Pericardium fibroblast (primary cell): ENCODE data around the gene GPATCH8. TPM values are rescaled to one million over a fixed set of nuclear protein-coding genes. Genes with fewer than 3 reads are reported as not detected.

Experiments used
- total RNA-seq: library from RNA; depleted of rRNA; stranded (reverse); fragments of >200 nt; gene quantifications from 2 replicates; pipeline ENCODE4 v1.2.3, GENCODE V29; 2015

The GPATCH8 gene
- 9.1 and 11.4 TPM in 2 replicates for total RNA-seq

DNA sequence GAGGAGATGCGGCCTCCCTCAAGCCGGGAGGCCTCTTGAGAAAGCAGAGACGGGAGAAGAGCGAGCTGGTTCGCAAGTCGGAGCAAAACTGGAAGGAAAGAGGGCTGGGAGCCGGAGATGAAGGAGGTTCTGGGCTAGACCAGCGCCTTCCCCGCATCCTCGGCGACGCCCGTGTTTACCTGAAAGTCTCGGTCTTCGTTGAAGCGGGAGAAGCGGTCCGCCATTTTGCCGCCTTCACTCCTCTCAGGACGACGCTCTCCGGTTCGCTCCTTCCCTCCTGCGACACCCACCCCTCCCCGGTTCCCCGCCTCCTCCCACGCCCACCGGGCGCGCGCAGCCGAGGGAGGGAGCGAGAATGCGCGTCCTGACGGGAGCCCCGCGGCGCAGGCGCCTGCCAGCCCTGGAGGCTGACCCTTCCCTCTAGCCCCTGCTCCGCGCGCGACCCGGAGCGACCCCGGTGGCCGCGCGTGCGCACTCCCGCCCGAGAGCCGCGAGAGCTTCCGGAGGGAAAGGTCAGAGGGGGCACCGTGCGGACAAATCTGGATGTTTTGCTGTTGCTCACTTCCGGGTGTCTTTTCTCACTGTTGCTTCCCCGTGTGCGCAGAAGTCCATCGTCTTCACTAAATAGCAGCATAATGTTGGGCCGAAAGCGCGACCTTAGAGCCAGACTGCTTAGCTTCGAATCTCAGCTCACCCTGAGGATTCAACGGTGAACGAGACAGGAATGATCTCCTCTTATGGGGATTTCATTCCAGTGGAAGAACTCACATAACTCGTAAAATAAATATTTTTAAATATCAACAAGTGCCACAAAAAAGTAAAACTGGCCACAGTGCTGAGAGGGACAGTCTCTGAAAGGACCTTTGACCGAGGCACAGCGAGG, at the start of gene GPATCH8:
GPATCH8 (minus strand) TSS at position 260 of the 883 bp plus-strand sequence; CDS start at position 224, 36 bp downstream.

DNA sequence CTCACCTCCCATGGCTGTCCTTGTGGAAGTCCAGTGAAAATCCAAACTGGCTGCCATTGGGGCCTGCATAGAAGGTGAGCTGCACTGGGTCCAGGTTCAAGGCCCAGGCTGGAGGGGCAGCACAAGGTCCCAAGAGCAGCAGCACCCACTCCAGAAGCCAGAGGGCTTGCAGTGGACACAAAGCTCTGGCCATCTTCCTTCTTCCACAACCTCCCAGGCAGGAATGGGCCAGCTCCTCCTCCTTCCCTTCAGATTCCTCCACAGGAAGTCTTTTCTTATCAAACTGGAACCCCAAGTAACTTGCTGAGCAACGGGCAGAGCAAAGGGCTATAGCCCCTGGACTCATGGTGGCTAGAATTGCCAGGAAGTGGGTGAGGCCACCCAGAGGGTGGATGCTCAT, 113.9 kb downstream of the GPATCH8 start, which contains the start of gene ITGA2B:
ITGA2B (minus strand) TSS at position 369 of the 400 bp plus-strand sequence; CDS start at position 193, 176 bp downstream.

DNA sequence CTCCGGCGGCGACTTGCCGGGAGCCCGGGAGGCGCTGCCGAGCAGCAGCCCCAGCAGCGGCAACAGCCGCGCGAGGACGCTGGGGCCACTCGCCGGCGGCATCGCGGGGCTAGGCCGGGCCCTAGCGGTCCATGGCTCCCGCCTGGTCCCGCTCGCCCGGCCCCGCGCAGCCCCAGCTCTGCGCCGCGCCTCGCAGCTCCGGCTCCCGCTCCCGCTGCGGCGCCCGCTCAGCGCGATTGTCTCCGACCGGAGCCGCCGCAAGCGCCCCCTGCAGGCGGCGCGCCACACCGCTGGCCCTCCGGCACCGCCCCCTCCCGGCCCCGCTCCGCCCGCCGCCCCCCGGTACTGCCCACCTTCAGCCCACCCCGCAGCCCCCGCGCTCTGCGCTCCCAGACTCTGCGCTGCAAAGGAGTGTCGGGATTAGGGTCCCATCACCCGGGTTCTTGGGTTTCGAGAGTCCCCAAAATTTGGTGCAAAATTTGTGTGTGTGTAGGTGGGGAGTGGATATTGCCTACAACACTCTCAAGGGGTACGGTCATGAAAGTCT, 139.5 kb downstream of the GPATCH8 start, which contains the start of gene FAM171A2:
FAM171A2 (minus strand) TSS at position 241 of the 547 bp plus-strand sequence; CDS start at position 102, 139 bp downstream.

Other genes with a start within 250 kb of the GPATCH8 start
- not detected in 2 replicates for gene SLC4A1, start 235.3 kb downstream of the GPATCH8 start, total RNA-seq
- 0.70 and 0.85 TPM in 2 replicates for gene RUNDC3A, start 194.8 kb downstream of the GPATCH8 start, total RNA-seq
- gene SLC25A39, start 178.6 kb downstream of the GPATCH8 start, total RNA-seq = 65.8 and 74.2 TPM in 2 replicates
- gene GRN, start 158.1 kb downstream of the GPATCH8 start, total RNA-seq = 497 and 643 TPM in 2 replicates
- 7.2 and 11.8 TPM in 2 replicates for gene FAM171A2, start 139.6 kb downstream of the GPATCH8 start, total RNA-seq
- gene ITGA2B, start 113.8 kb downstream of the GPATCH8 start, total RNA-seq = 0.35 and 0.68 TPM in 2 replicates
- 19.7 and 22.8 TPM in 2 replicates for gene FZD2, start 54.1 kb upstream of the GPATCH8 start, total RNA-seq
- not detected in 2 replicates for gene MEIOC, start 153.1 kb upstream of the GPATCH8 start, total RNA-seq
- gene CCDC43, start 186.4 kb upstream of the GPATCH8 start, total RNA-seq = 18.0 and 18.7 TPM in 2 replicates
- 1.0 and 1.5 TPM in 2 replicates for gene DBF4B, start 205.3 kb upstream of the GPATCH8 start, total RNA-seq